K562 (cell line): ENCODE measurements around the gene DNM1. TPM values are rescaled to one million over a fixed set of nuclear protein-coding genes. Genes with fewer than 3 reads are reported as not detected.

Source experiments
- CBX3 ChIP-seq, 2 experiments: IDR thresholded peaks; 1 replicate in 1 of 2; 2 replicates in 1 of 2; pipeline ENCODE4 v1.6.1; 2012; ENCODE audit warnings: inconsistent platforms in 2 of 2, low read length in 2 of 2, borderline replicate concordance in 1 of 2, control low read depth in 1 of 2
- CHD4 ChIP-seq: fragments of 200-600 bp; sonication (generic); IDR thresholded peaks from 3 replicates; pipeline ENCODE4 v1.6.1; 2012; ENCODE audit warnings: low read depth, mild to moderate bottlenecking, mixed read lengths, low read length, inconsistent platforms; ENCODE audit not compliant: insufficient read depth, insufficient replicate concordance, poor library complexity, severe bottlenecking
- CREBBP ChIP-seq: IDR thresholded peaks from one replicate; pipeline ENCODE4 v1.6.1; 2012; ENCODE audit warnings: low read depth, mild to moderate bottlenecking, control low read depth, inconsistent platforms, low read length
- ELF1 ChIP-seq: fragments of 200-800 bp; sonication (Bioruptor generic); IDR thresholded peaks from 2 replicates; pipeline ENCODE4 v1.6.1; 2016; ENCODE audit warnings: missing genetic modification characterization, missing compliant biosample characterization
- FOXA3 ChIP-seq, 2 experiments: fragments of 450-650 bp in 1 of 2; sonication (generic) in 1 of 2; formaldehyde crosslinking; IDR thresholded peaks in 1 of 2; conservative IDR thresholded peaks in 1 of 2; 2 replicates each; pipeline versions ENCODE4 v1.4.0 to v1.8.0; 2020 to 2022; ENCODE audit warnings: mild to moderate bottlenecking in 2 of 2, missing genetic modification reagents in 1 of 2
- GATAD2B ChIP-seq: fragments of 450-650 bp; IDR thresholded peaks from 2 replicates; pipeline ENCODE4 v1.6.1; 2017; ENCODE audit warnings: mild to moderate bottlenecking, borderline replicate concordance
- LEF1 ChIP-seq: fragments of 450-650 bp; IDR thresholded peaks from 2 replicates; pipeline ENCODE4 v1.6.1; 2016; ENCODE audit warnings: mild to moderate bottlenecking
- MAX ChIP-seq: sonication (generic); formaldehyde crosslinking; IDR thresholded peaks from 2 replicates; pipeline ENCODE4 v1.9.0; 2022; ENCODE audit warnings: mild to moderate bottlenecking, missing genetic modification reagents
- MYNN ChIP-seq, 2 experiments: sonication (generic); formaldehyde crosslinking in 1 of 2; IDR thresholded peaks; 2 replicates each; pipeline versions ENCODE4 v1.5.0 to v1.6.1; 2016 to 2020; ENCODE audit warnings: antibody characterized with exemption in 1 of 2, missing genetic modification reagents in 1 of 2
- NFE2L1 ChIP-seq: fragments of 450-650 bp; IDR thresholded peaks from 2 replicates; pipeline ENCODE4 v1.6.1; 2016; ENCODE audit warnings: missing genetic modification characterization, low read depth, mild to moderate bottlenecking, missing compliant biosample characterization, moderate library complexity, borderline replicate concordance
- NFRKB ChIP-seq: fragments of 450-650 bp; IDR thresholded peaks from 2 replicates; pipeline ENCODE4 v1.6.1; 2016; ENCODE audit warnings: low read depth
- PCBP2 ChIP-seq: fragments of 200-400 bp; formaldehyde crosslinking; IDR thresholded peaks from 2 replicates; pipeline ENCODE4 v1.6.1; 2018; ENCODE audit warnings: low read length, low read depth, mild to moderate bottlenecking, moderate library complexity; ENCODE audit not compliant: poor library complexity, severe bottlenecking
- PHB2 ChIP-seq: fragments of 450-650 bp; IDR thresholded peaks from 2 replicates; pipeline ENCODE4 v1.6.1; 2017; ENCODE audit warnings: low read depth
- RBM14 ChIP-seq: fragments of 200-400 bp; formaldehyde crosslinking; IDR thresholded peaks from 2 replicates; pipeline ENCODE4 v1.6.1; 2018; ENCODE audit warnings: low read depth, mild to moderate bottlenecking, low read length, moderate library complexity, borderline replicate concordance; ENCODE audit not compliant: insufficient read depth
- RBM25 ChIP-seq: fragments of 200-400 bp; formaldehyde crosslinking; IDR thresholded peaks from 2 replicates; pipeline ENCODE4 v1.6.1; 2018; ENCODE audit warnings: low read length, low read depth, moderate library complexity; ENCODE audit not compliant: severe bottlenecking
- RUNX1 ChIP-seq: sonication (generic); IDR thresholded peaks from 2 replicates; pipeline ENCODE4 v1.6.1; 2016; ENCODE audit warnings: antibody characterized with exemption, low read depth
- SNIP1 ChIP-seq: fragments of 450-650 bp; IDR thresholded peaks from 2 replicates; pipeline ENCODE4 v1.7.1; 2017; ENCODE audit warnings: low read depth, mild to moderate bottlenecking
- ZNF184 ChIP-seq: sonication (generic); formaldehyde crosslinking; IDR thresholded peaks from 2 replicates; pipeline ENCODE4 v1.5.0; 2020; ENCODE audit warnings: missing genetic modification reagents
- ZNF217 ChIP-seq: sonication (generic); formaldehyde crosslinking; IDR thresholded peaks from 2 replicates; pipeline ENCODE4 v1.8.0; 2022; ENCODE audit warnings: mild to moderate bottlenecking, missing genetic modification reagents
- ZNF274 ChIP-seq: IDR thresholded peaks from 2 replicates; pipeline ENCODE4 v1.6.1; 2011; ENCODE audit warnings: low read depth, mild to moderate bottlenecking, low read length, moderate library complexity, borderline replicate concordance
- ZNF644 ChIP-seq: fragments of 200-800 bp; sonication (Bioruptor generic); IDR thresholded peaks from 2 replicates; pipeline ENCODE4 v1.6.1; 2016; ENCODE audit warnings: low read depth, missing genetic modification characterization, missing compliant biosample characterization
- ZNF717 ChIP-seq: fragments of 250-450 bp; sonication (Bioruptor Pico); IDR thresholded peaks from 2 replicates; pipeline ENCODE4 v1.5.0; 2021
- ZSCAN32 ChIP-seq: fragments of 450-650 bp; formaldehyde crosslinking; IDR thresholded peaks from 2 replicates; pipeline ENCODE4 v1.4.0; 2020; ENCODE audit warnings: mild to moderate bottlenecking, moderate library complexity
- polyA plus RNA-seq, 8 experiments: library from polyadenylated mRNA; depleted of rRNA in 4 of 8; stranded (reverse) in 5 of 8; unstranded in 3 of 8; fragments of >200 nt; fragmentation: Nextera tagmentation in 2 of 8; fragmentation: Illumina TruSeq in 1 of 8; extraction: Ambion mirVana in 2 of 8; extraction: Trizol in 1 of 8; gene quantifications; 2 replicates each; pipeline versions ENCODE4 v1.2.1 to v1.2.3, GENCODE V29; 2011 to 2014; ENCODE audit warnings: inconsistent platforms in 1 of 8, missing spikeins in 1 of 8
- total RNA-seq, 7 experiments: library from RNA; depleted of rRNA in 6 of 7; stranded (reverse); fragments of >200 nt in 6 of 7; fragmentation: Illumina TruSeq in 2 of 7; extraction: Trizol in 2 of 7; gene quantifications; 2 replicates each; pipeline versions ENCODE4 v1.2.1 to v1.2.3, GENCODE V29; 2011 to 2021; ENCODE audit warnings: low replicate concordance in 1 of 7
- TF ChIP-seq, protein P1 (sequence below): fragments of 250-450 bp; sonication (Bioruptor Pico); IDR thresholded peaks from 2 replicates; pipeline ENCODE4 v1.4.0; 2020; ENCODE audit warnings: mild to moderate bottlenecking, moderate library complexity
- TF ChIP-seq, protein P2 (sequence below): sonication (generic); formaldehyde crosslinking; IDR thresholded peaks from 2 replicates; pipeline ENCODE4 v1.8.1; 2023; ENCODE audit warnings: mild to moderate bottlenecking, missing genetic modification reagents

Gene DNM1
- total and polyA plus RNA-seq, 9 of the 15 experiments (the other 6 are each of a cell fraction or from before 2014, with no cell fraction given): 0.39 to 23.1 (median 9.1) TPM

- no peak for TF ChIP-seq NFE2L1
- TF ChIP-seq PCBP2: peak; percentile 63
- TF ChIP-seq ZNF274: no peak
- TF ChIP-seq RUNX1: no peak
- no peak for TF ChIP-seq ZNF184 (CRISPR knock-in tag)
- TF ChIP-seq MAX: no peak
- no peak for TF ChIP-seq NFRKB
- TF ChIP-seq ZNF717 (CRISPR knock-in tag): no peak
- no peak for TF ChIP-seq PHB2
- peak; percentile 77 for TF ChIP-seq RBM25
- TF ChIP-seq, protein P1, sequence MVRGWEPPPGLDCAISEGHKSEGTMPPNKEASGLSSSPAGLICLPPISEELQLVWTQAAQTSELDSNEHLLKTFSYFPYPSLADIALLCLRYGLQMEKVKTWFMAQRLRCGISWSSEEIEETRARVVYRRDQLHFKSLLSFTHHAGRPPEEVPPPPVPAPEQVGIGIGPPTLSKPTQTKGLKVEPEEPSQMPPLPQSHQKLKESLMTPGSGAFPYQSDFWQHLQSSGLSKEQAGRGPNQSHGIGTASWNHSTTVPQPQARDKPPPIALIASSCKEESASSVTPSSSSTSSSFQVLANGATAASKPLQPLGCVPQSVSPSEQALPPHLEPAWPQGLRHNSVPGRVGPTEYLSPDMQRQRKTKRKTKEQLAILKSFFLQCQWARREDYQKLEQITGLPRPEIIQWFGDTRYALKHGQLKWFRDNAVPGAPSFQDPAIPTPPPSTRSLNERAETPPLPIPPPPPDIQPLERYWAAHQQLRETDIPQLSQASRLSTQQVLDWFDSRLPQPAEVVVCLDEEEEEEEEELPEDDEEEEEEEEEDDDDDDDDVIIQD (CRISPR knock-in tag): no peak
- TF ChIP-seq, protein P2, sequence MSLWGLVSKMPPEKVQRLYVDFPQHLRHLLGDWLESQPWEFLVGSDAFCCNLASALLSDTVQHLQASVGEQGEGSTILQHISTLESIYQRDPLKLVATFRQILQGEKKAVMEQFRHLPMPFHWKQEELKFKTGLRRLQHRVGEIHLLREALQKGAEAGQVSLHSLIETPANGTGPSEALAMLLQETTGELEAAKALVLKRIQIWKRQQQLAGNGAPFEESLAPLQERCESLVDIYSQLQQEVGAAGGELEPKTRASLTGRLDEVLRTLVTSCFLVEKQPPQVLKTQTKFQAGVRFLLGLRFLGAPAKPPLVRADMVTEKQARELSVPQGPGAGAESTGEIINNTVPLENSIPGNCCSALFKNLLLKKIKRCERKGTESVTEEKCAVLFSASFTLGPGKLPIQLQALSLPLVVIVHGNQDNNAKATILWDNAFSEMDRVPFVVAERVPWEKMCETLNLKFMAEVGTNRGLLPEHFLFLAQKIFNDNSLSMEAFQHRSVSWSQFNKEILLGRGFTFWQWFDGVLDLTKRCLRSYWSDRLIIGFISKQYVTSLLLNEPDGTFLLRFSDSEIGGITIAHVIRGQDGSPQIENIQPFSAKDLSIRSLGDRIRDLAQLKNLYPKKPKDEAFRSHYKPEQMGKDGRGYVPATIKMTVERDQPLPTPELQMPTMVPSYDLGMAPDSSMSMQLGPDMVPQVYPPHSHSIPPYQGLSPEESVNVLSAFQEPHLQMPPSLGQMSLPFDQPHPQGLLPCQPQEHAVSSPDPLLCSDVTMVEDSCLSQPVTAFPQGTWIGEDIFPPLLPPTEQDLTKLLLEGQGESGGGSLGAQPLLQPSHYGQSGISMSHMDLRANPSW (CRISPR knock-in tag): peak; percentile 94
- TF ChIP-seq FOXA3 (CRISPR knock-in tag; conservative IDR thresholded peaks at IDR 0.05 in 1 of 2, IDR thresholded peaks at IDR 0.05 in 1 of 2): no peak; a peak in 1 of 4 replicates
- no peak for TF ChIP-seq ZNF644 (tag)
- TF ChIP-seq SNIP1: no peak
- 0 out of 2 replicates have a peak, but pooled peaks have one; percentile 82 for TF ChIP-seq RBM14
- no peak for TF ChIP-seq ELF1 (tag)
- no peak for TF ChIP-seq ZNF217 (CRISPR knock-in tag)
- no peak for TF ChIP-seq MYNN (IDR thresholded peaks at IDR 0.05)
- no peak for TF ChIP-seq MYNN (CRISPR knock-in tag; IDR thresholded peaks at IDR 0.05)
- TF ChIP-seq CBX3 (IDR thresholded peaks at IDR 0.05; ENCODE audit: borderline replicate concordance in 1 of 2, low read length in 2 of 2): peak in 1 of 2 experiments; percentile 46; a peak in 1 of 3 replicates
- TF ChIP-seq LEF1: no peak
- TF ChIP-seq GATAD2B: no peak
- peak; percentile 70; the same call in 1 of the 2 replicates for TF ChIP-seq ZSCAN32 (CRISPR knock-in tag)
- TF ChIP-seq CHD4: peak; percentile 81
- no peak for TF ChIP-seq CREBBP
Observed at GRCh38 chr9:128191406-128192046, 11.7 kb upstream of the DNM1 start, which contains the start of gene CIZ1 (continued).
